B cell (primary cell): ENCODE data around the gene PRTFDC1. TPM values are rescaled to one million over a fixed set of nuclear protein-coding genes. Genes with fewer than 3 reads are reported as not detected.

Experiments used
- ATAC-seq: fragments of 200-7000 bp; cut with Tn5 transposase; one replicate; pipeline ENCODE4 v1.10.0; 2021; ENCODE audit warnings: low read depth, mild to moderate bottlenecking, moderate number of reproducible peaks, moderate library complexity
- CTCF ChIA-PET: fragments of 350-600 bp; sonication (Branson Sonifier 250); formaldehyde crosslinking; loops from one replicate; lab custom pipeline; 2021; ENCODE audit warnings: antibody characterized with exemption, inconsistent platforms; lab: Charles Lee
- POLR2A ChIA-PET: fragments of 350-600 bp; sonication (Branson Sonifier 250); formaldehyde crosslinking; loops from one replicate; lab custom pipeline; 2021; ENCODE audit warnings: antibody characterized with exemption; lab: Charles Lee
- DNase-seq: peaks from one replicate; pipeline ENCODE4 v3.0.0; 2013
- H2AFZ ChIP-seq: 2 replicates; pipeline ENCODE4 v1.6.1; 2012; ENCODE audit warnings: mild to moderate bottlenecking, low read depth, low read length; ENCODE audit not compliant: insufficient read depth, poor library complexity, severe bottlenecking
- H3K27ac ChIP-seq, 2 donors: 1 replicate in 1 of 2; 2 replicates in 1 of 2; pipeline ENCODE4 v1.5.1; 2012 to 2013; ENCODE audit warnings: low read length in 2 of 2, mild to moderate bottlenecking in 2 of 2, moderate library complexity in 1 of 2
- H3K27me3 ChIP-seq, 4 experiments: fragments of 200-600 bp in 1 of 4; sonication (generic) in 1 of 4; replicated peaks in 1 of 4; 1 replicate in 2 of 4; 2 replicates in 2 of 4; pipeline versions ENCODE4 v1.6.1 to v1.7.0; 2013 to 2016; ENCODE audit warnings: low read length in 3 of 4, mild to moderate bottlenecking in 2 of 4, mixed read lengths in 1 of 4, moderate library complexity in 1 of 4; ENCODE audit not compliant: insufficient read depth in 4 of 4, control insufficient read depth in 3 of 4; ENCODE audit errors: control extremely low read depth in 1 of 4
- H3K36me3 ChIP-seq, 2 experiments: replicated peaks in 1 of 2; 1 replicate in 1 of 2; 2 replicates in 1 of 2; pipeline versions ENCODE4 v1.6.1 to v1.7.1; 2013; ENCODE audit warnings: low read length in 1 of 2; ENCODE audit not compliant: insufficient read depth in 2 of 2, control insufficient read depth in 1 of 2; ENCODE audit errors: control extremely low read depth in 1 of 2, extremely low read depth in 1 of 2
- H3K4me1 ChIP-seq, 2 donors: fragments of 200-600 bp in 1 of 2; sonication (generic) in 1 of 2; 1 replicate in 1 of 2; 2 replicates in 1 of 2; pipeline versions ENCODE4 v1.5.1 to v1.6.1; 2013 to 2017; ENCODE audit warnings: low read length in 2 of 2; ENCODE audit not compliant: control insufficient read depth in 2 of 2, insufficient read depth in 2 of 2
- H3K4me2 ChIP-seq: replicated peaks from 2 replicates; pipeline ENCODE3; 2012; ENCODE audit warnings: mild to moderate bottlenecking, low read depth, low read length; ENCODE audit not compliant: poor library complexity, severe bottlenecking
- H3K4me3 ChIP-seq, 5 experiments: fragments of 200-600 bp in 1 of 5; sonication (generic) in 1 of 5; 1 replicate in 3 of 5; 2 replicates in 2 of 5; pipeline versions ENCODE4 v1.5.1 to v1.7.0; 2011 to 2016; ENCODE audit warnings: low read length in 4 of 5, mild to moderate bottlenecking in 4 of 5, low read depth in 2 of 5, control low read depth in 1 of 5, moderate library complexity in 1 of 5; ENCODE audit not compliant: insufficient read depth in 1 of 5; ENCODE audit errors: control extremely low read depth in 1 of 5, extremely low read depth in 1 of 5
- H3K79me2 ChIP-seq: fragments of 200-600 bp; sonication (generic); one replicate; pipeline ENCODE4 v1.6.0; 2016; ENCODE audit warnings: low read length; ENCODE audit not compliant: control insufficient read depth, insufficient read depth
- H3K9ac ChIP-seq: fragments of 200-600 bp; sonication (generic); 2 replicates; pipeline ENCODE4 v1.6.1; 2017; ENCODE audit warnings: mild to moderate bottlenecking, low read length, moderate library complexity
- H3K9me3 ChIP-seq, 3 donors: one replicate each; pipeline versions ENCODE4 v1.6.1 to v1.7.1; 2013; ENCODE audit warnings: low read length in 2 of 3; ENCODE audit not compliant: control insufficient read depth in 2 of 3, insufficient read depth in 1 of 3; ENCODE audit errors: control extremely low read depth in 1 of 3
- H4K20me1 ChIP-seq: 2 replicates; pipeline ENCODE4 v1.6.0; 2012; ENCODE audit warnings: mild to moderate bottlenecking, low read length; ENCODE audit not compliant: insufficient read depth, control insufficient read depth, poor library complexity, severe bottlenecking
- H3K27ac Mint-ChIP-seq: one replicate; pipeline ENCODE4 v1.8.0; 2021; ENCODE audit warnings: mixed read lengths
- H3K27me3 Mint-ChIP-seq: one replicate; pipeline ENCODE4 v1.8.0; 2021; ENCODE audit warnings: mixed read lengths
- H3K4me1 Mint-ChIP-seq: one replicate; pipeline ENCODE4 v1.8.0; 2021; ENCODE audit warnings: mixed read lengths
- H3K4me3 Mint-ChIP-seq: one replicate; pipeline ENCODE4 v1.8.0; 2021; ENCODE audit warnings: mixed read lengths
- H3K9me3 Mint-ChIP-seq: one replicate; pipeline ENCODE4 v1.8.0; 2022; ENCODE audit warnings: mixed read lengths; ENCODE audit not compliant: insufficient read depth
- CTCF ChIP-seq: fragments of 200-600 bp; IDR thresholded peaks from one replicate; pipeline ENCODE4 v1.8.0; 2022; ENCODE audit warnings: antibody characterized with exemption, mild to moderate bottlenecking
- EZH2 ChIP-seq: IDR thresholded peaks from 2 replicates; pipeline ENCODE4 v1.6.1; 2012; ENCODE audit warnings: borderline replicate concordance, low read depth, mild to moderate bottlenecking, moderate library complexity, low read length; ENCODE audit not compliant: insufficient read depth, poor library complexity, severe bottlenecking
- WGBS: methylation state at CpG from one replicate; pipeline ENCODE4 v1.1.5; 2013; ENCODE audit warnings: missing lambda C conversion rate; ENCODE audit not compliant: insufficient coverage; 5-methylcytosine and 5-hydroxymethylcytosine counted together
- intact Hi-C: fragments of 100-400 bp; cut with micrococcal nuclease; formaldehyde crosslinking; loops from one replicate; pipeline ENCODE4 v1.10.0; 2022
- polyA plus RNA-seq: library from polyadenylated mRNA; depleted of rRNA; stranded (reverse); fragments of >200 nt; gene quantifications from 2 replicates; pipeline ENCODE4 v1.2.3, GENCODE V29; 2012
- total RNA-seq, 2 donors: library from RNA; stranded (reverse); fragments of 120-200 nt in 1 of 2; gene quantifications; 1 replicate in 1 of 2; 2 replicates in 1 of 2; pipeline versions ENCODE4 v1.2.3 to v1.2.4, GENCODE V29; 2013 to 2022

Gene PRTFDC1
- total and polyA plus RNA-seq, 2 donors (not counting 1 experiment from before 2014, with no cell fraction given): 0.63 TPM; not detected in 1

- Mint-ChIP-seq H3K4me1 (peaks cover under 1% of the 10 kb centered on the region), H3K4me3 (no peak overlapping the region), H3K9me3 (no peaks in the 10 kb centered on the region), H3K27me3 (no peaks in the 10 kb centered on the region), H3K27ac (no peak overlapping the region)
- no peaks in the 10 kb centered on the region for H4K20me1 ChIP-seq
- H3K36me3 ChIP-seq: no peaks in the 10 kb centered on the region
- ChIA-PET POLR2A (no interaction called here), CTCF (no interaction called here)
- H3K9me3 ChIP-seq: no peaks in the 10 kb centered on the region
- H3K9ac ChIP-seq: no peak overlapping the region
- TF ChIP-seq CTCF (no peak), EZH2 (no peak)
- no peaks in the 10 kb centered on the region for H3K27me3 ChIP-seq
- no peak overlapping the region for H3K27ac ChIP-seq
- H3K4me1 ChIP-seq: peaks cover 0 to under 1% of the 10 kb centered on the region in 2 donors
- H3K4me2 ChIP-seq: no peak overlapping the region
- no peak overlapping the region for H3K4me3 ChIP-seq
- no peak for DNase-seq
- intact Hi-C loops: no loop called here
- WGBS: 100% methylated on average over 3 of the region's 3 CpGs
- no peaks in the 10 kb centered on the region for H3K79me2 ChIP-seq
- no peak overlapping the region for H2AFZ ChIP-seq
- ATAC-seq: no peak
Observed at GRCh38 chr10:24965051-24965450, 12.6 kb upstream of the PRTFDC1 start.

GRCh38 chr10:24963521-24964041 lies 11.2 kb upstream of the PRTFDC1 start:
- TF ChIP-seq CTCF: no peak
- no peaks in the 10 kb centered on the region for H3K4me1 Mint-ChIP-seq
- no peak overlapping the region for H3K9ac ChIP-seq
- ATAC-seq (no peak), DNase-seq (no peak)
- CTCF ChIA-PET: no interaction called here
- H3K4me2 ChIP-seq: no peak overlapping the region
- H3K4me3 ChIP-seq: no peak overlapping the region
- no peaks in the 10 kb centered on the region for H3K36me3 ChIP-seq
- H3K4me1 ChIP-seq: no peaks in the 10 kb centered on the region
- no peaks in the 10 kb centered on the region for H3K9me3 ChIP-seq
- H2AFZ ChIP-seq: no peak overlapping the region
- no peaks in the 10 kb centered on the region for H4K20me1 ChIP-seq
- no CpG with 5 or more reads among the region's 5 CpGs for WGBS
- POLR2A ChIA-PET: no interaction called here
- intact Hi-C loops: no loop called here
- H3K4me3 Mint-ChIP-seq: no peak overlapping the region
- H3K27me3 ChIP-seq: no peaks in the 10 kb centered on the region
- H3K27ac Mint-ChIP-seq: no peak overlapping the region
- no peak overlapping the region for H3K27ac ChIP-seq
- no peaks in the 10 kb centered on the region for H3K9me3 Mint-ChIP-seq
- H3K27me3 Mint-ChIP-seq: no peaks in the 10 kb centered on the region
- no peaks in the 10 kb centered on the region for H3K79me2 ChIP-seq
